ENCODE results near the gene USP6NL.

- TF ChIP-seq EZH2 (IDR thresholded peaks at IDR 0.05) (no peak), POLR2AphosphoS5 (IDR thresholded peaks at IDR 0.05; ENCODE audit: borderline replicate concordance, low read depth, low read length) (no peak)
Observed at GRCh38 chr10:11593612-11594011, 17.8 kb downstream of the USP6NL start.

Data from SK-N-MC (cell line).